ENCODE measurements around the gene CHD3.

CHD3 gene

DNA sequence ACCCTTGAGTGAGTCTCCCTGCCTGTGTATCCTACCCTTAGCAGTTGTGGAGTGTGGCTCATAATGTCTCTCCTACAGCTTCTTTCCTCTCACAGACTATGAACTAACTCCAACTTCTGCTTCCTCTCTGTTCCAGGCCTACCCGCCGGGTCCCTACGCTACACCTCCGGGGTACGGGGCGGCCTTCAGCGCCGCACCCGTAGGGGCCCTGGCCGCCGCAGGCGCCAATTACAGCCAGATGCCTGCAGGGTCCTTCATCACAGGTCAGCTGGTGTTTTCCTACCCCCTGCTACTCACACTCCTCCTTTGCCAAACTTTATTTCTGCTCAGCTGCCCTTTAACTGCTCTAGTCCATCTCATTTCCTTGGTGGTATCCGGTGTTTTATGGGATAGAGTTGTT lies 22.1 kb downstream of the CHD3 start:
- Histone ChIP-seq H3K79me2 (ENCODE audit: insufficient read depth, low read length) (no peaks in the 10 kb centered on the region), H3K9me3 (ENCODE audit: low read length) (no peaks in the 10 kb centered on the region), H3K27me3 (ENCODE audit: insufficient read depth, low read length) (no peaks in the 10 kb centered on the region), H3K4me1 (ENCODE audit: insufficient read depth, low read length, severe bottlenecking) (peaks cover 14% of the 10 kb centered on the region), H3K4me2 (ENCODE audit: low read length) (no peak overlapping the region), H3K9ac (ENCODE audit: low read length) (no peak overlapping the region), H3K9me2 (ENCODE audit: low read depth, low read length) (no peaks in the 10 kb centered on the region), H2AFZ (ENCODE audit: low read length) (no peak overlapping the region), H3K4me3 (ENCODE audit: low read depth, low read length, poor library complexity, severe bottlenecking) (no peak overlapping the region), H3F3A (ENCODE audit: insufficient read depth, low read length) (no peaks in the 10 kb centered on the region), H3K27ac (ENCODE audit: low read depth, low read length, poor library complexity, severe bottlenecking) (no peak overlapping the region), H3K36me3 (ENCODE audit: insufficient read depth, low read length) (peaks cover 69% of the 10 kb centered on the region), H4K20me1 (ENCODE audit: insufficient read depth, low read length) (no peaks in the 10 kb centered on the region)
- no peak for TF ChIP-seq EZH2 (IDR thresholded peaks at IDR 0.05; ENCODE audit: borderline replicate concordance, low read length)
- TF ChIP-seq, protein P1, sequence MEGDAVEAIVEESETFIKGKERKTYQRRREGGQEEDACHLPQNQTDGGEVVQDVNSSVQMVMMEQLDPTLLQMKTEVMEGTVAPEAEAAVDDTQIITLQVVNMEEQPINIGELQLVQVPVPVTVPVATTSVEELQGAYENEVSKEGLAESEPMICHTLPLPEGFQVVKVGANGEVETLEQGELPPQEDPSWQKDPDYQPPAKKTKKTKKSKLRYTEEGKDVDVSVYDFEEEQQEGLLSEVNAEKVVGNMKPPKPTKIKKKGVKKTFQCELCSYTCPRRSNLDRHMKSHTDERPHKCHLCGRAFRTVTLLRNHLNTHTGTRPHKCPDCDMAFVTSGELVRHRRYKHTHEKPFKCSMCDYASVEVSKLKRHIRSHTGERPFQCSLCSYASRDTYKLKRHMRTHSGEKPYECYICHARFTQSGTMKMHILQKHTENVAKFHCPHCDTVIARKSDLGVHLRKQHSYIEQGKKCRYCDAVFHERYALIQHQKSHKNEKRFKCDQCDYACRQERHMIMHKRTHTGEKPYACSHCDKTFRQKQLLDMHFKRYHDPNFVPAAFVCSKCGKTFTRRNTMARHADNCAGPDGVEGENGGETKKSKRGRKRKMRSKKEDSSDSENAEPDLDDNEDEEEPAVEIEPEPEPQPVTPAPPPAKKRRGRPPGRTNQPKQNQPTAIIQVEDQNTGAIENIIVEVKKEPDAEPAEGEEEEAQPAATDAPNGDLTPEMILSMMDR (IDR thresholded peaks at IDR 0.05; ENCODE audit: low read length) = no peak

DNA sequence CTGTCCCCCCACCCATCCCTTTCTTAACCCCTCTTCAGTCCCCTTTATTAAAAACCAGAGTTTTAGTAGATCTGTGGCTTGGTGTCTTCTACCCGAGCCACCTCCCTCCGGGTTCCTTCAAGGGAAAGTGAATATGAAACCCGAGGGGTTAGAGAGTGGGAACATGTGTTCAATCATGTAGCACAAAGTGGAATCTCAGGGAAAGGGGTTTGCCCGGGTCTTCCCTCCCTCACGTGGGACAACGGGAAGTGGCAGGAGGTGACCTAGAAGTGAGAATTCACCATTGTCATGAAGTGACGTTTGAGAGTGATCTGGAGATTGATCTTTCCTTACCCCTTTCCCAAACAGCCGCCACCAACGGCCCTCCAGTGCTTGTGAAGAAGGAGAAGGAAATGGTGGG lies 22.5 kb downstream of the CHD3 start:
- Histone ChIP-seq H3K9me2 (ENCODE audit: low read depth, low read length) (no peaks in the 10 kb centered on the region), H3K4me2 (ENCODE audit: low read length) (no peak overlapping the region), H3K9me3 (ENCODE audit: low read length) (no peaks in the 10 kb centered on the region), H3K4me3 (ENCODE audit: low read depth, low read length, poor library complexity, severe bottlenecking) (no peak overlapping the region), H3K27ac (ENCODE audit: low read depth, low read length, poor library complexity, severe bottlenecking) (no peak overlapping the region), H2AFZ (ENCODE audit: low read length) (no peak overlapping the region), H3K9ac (ENCODE audit: low read length) (no peak overlapping the region), H4K20me1 (ENCODE audit: insufficient read depth, low read length) (no peaks in the 10 kb centered on the region), H3K36me3 (ENCODE audit: insufficient read depth, low read length) (peaks cover 65% of the 10 kb centered on the region), H3K4me1 (ENCODE audit: insufficient read depth, low read length, severe bottlenecking) (peaks cover 16% of the 10 kb centered on the region), H3F3A (ENCODE audit: insufficient read depth, low read length) (no peaks in the 10 kb centered on the region), H3K79me2 (ENCODE audit: insufficient read depth, low read length) (no peaks in the 10 kb centered on the region), H3K27me3 (ENCODE audit: insufficient read depth, low read length) (no peaks in the 10 kb centered on the region)
- TF ChIP-seq EZH2 (IDR thresholded peaks at IDR 0.05; ENCODE audit: borderline replicate concordance, low read length) = no peak
- TF ChIP-seq, protein P1 (IDR thresholded peaks at IDR 0.05; ENCODE audit: low read length) = no peak

DNA sequence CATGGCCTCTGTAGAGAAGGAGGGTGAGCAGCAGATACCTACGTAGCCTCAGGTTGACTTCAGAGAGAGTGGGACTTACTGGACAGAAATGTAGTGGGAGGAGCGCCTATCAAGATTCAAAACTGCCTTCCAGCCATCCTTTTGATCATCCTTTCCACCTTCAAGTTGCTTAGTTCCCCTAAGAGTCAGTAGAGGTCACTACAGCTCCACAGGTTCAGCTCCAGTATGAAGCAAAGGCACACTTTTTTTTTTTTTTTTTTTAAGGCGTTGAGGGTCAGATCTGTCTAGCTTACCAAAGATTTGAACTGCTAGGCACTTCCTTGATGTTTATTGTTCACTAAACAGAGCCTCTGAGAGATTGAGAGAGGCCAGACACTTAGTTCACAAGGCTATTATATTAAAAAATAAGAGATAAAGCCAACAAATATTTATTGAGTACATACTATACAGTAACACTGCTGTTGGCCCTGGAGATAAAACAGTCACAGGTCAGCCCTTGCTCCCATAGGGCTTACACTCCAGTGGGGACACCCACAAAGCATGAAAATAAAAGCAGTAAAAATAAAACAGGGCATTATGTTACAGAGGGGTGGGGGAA lies 24.4 kb downstream of the CHD3 start:
- H3K27me3 ChIP-seq (ENCODE audit: insufficient read depth, low read length) = no peaks in the 10 kb centered on the region
- no peak overlapping the region for H2AFZ ChIP-seq (ENCODE audit: low read length)
- H3K36me3 ChIP-seq (ENCODE audit: insufficient read depth, low read length) = peaks cover 46% of the 10 kb centered on the region
- no peaks in the 10 kb centered on the region for H4K20me1 ChIP-seq (ENCODE audit: insufficient read depth, low read length)
- H3K4me3 ChIP-seq (ENCODE audit: low read depth, low read length, poor library complexity, severe bottlenecking) = no peak overlapping the region
- H3K27ac ChIP-seq (ENCODE audit: low read depth, low read length, poor library complexity, severe bottlenecking) = no peak overlapping the region
- peaks cover 22% of the 10 kb centered on the region for H3K4me1 ChIP-seq (ENCODE audit: insufficient read depth, low read length, severe bottlenecking)
- no peaks in the 10 kb centered on the region for H3F3A ChIP-seq (ENCODE audit: insufficient read depth, low read length)
- H3K4me2 ChIP-seq (ENCODE audit: low read length) = no peak overlapping the region
- no peak overlapping the region for H3K9ac ChIP-seq (ENCODE audit: low read length)
- H3K9me2 ChIP-seq (ENCODE audit: low read depth, low read length) = no peaks in the 10 kb centered on the region
- no peaks in the 10 kb centered on the region for H3K79me2 ChIP-seq (ENCODE audit: insufficient read depth, low read length)
- H3K9me3 ChIP-seq (ENCODE audit: low read length) = no peaks in the 10 kb centered on the region
- TF ChIP-seq, protein P1 (IDR thresholded peaks at IDR 0.05; ENCODE audit: low read length) = peak; percentile 82
- TF ChIP-seq EZH2 (IDR thresholded peaks at IDR 0.05; ENCODE audit: borderline replicate concordance, low read length) = no peak

Measured in OCI-LY1 (cell line).